GM13976 (cell line): ENCODE measurements around the gene DNASE1L3.

Experiments used
- DNase-seq: peaks from one replicate; pipeline ENCODE4 v3.0.0; 2012; ENCODE audit warnings: low spot score
- CTCF ChIP-seq: IDR thresholded peaks from 2 replicates; pipeline ENCODE4 v1.5.1; 2012; ENCODE audit warnings: borderline replicate concordance, mild to moderate bottlenecking; ENCODE audit not compliant: insufficient read depth; ENCODE audit errors: extremely low read depth, missing control alignments, control extremely low read depth
- in situ Hi-C: fragments of 300-500 bp; cut with MboI; formaldehyde crosslinking; loops from one replicate; pipeline ENCODE4 v1.12.0; 2022; ENCODE audit warnings: low sequenced_read_pairs, mixed read lengths, inconsistent platforms; ENCODE audit not compliant: unreplicated experiment

DNASE1L3 gene

DNA sequence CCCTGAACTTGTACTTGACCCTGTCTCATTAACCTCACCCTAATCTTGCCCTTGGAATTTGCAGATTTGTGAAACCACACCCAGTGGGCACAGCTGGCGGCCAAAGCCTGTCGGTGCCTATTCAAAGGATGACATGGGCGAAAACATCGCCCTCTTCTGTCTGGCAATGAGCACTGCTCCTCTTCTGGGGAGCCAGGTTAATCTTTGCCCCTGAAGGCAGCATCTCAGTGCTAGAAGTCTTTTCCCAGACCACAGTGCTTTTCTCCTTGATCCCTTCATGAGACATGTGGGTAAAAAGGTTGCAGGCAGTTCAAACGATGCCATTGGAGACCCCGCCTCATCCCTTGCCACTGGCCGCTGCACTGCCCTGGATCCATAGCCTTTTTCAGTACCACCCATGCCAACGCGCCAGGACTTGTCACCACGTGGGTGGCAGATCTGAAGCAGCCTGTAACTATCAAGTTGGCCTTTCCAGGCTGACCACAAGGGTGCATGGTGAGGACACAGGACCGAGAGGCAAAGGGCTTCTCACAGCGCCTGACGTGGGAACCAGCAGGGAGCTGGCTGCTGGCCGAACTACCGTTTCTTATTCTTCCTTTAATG, 6.5 kb upstream of the DNASE1L3 start:
- TF ChIP-seq CTCF = peak; percentile 75
- peak; percentile 45 for DNase-seq
- in situ Hi-C loops = no loop called here

- DNase-seq = no peak
These were observed 5.9 kb upstream of the DNASE1L3 start for GRCh38 chr3:58216496-58217195.

DNA sequence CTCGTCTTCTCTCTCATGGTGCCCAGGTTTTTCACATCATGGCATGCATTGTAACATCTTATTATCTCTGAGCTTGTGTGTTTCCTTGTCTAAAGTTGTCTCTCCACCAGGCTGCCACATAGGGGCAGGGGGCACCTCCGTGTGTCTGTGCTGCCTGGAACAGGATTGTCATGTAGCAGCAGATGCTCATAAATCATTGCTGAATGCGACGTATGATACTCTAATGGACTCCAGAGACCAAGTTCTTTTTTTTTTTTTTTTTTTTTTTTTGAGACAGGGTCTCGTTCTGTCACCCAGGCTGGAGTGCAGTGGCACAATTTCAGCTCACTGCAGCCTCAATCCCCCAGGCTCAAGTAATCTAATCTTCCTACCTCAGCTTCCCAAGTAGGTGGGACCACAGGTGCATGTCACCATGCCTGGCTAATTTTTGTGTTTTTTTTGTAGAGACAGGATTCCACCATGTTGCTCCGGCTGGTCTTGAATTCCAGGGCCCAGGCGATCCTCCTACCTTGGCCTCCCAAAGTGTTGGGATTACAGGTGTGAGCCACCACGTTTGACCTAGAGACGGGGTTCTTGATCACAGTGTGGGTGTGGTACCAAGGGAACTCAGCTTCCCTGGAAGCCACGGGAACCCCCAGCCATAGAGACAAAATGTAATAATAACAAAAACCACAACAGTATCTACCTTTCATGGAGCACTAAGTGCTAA, 4.7 kb upstream of the DNASE1L3 start:
- no peak for TF ChIP-seq CTCF
- no peak for DNase-seq
- in situ Hi-C loops = no loop called here

More at GRCh38 chr3:58216496-58217195, 5.9 kb upstream of the DNASE1L3 start:
- in situ Hi-C loops = no loop called here
- no peak for TF ChIP-seq CTCF

GRCh38 chr3:58214484-58215316, 3.9 kb upstream of the DNASE1L3 start:
- TF ChIP-seq CTCF = no peak
- in situ Hi-C loops = no loop called here
- peak; percentile 56 for DNase-seq

GRCh38 chr3:58209933-58210332, 839 bp downstream of the DNASE1L3 start:
- no peak for TF ChIP-seq CTCF
- DNase-seq = no peak
- in situ Hi-C loops = no loop called here

- in situ Hi-C loops = no loop called here
- no peak for DNase-seq
- TF ChIP-seq CTCF = no peak
These were observed 2.8 kb downstream of the DNASE1L3 start for GRCh38 chr3:58207954-58208353.
